SK-N-MC (cell line): Measurements from ENCODE around the gene NFATC1.
A peak's percentile ranks its signal among the peaks of the same experiment; 100 is the strongest.

Experiments used
- EZH2 ChIP-seq: fragments of 200-600 bp; sonication (generic); IDR thresholded peaks from one replicate; pipeline ENCODE4 v1.6.1; 2017; ENCODE audit warnings: antibody characterized with exemption
- POLR2AphosphoS5 ChIP-seq: IDR thresholded peaks from 2 replicates; pipeline ENCODE4 v1.6.1; 2012; ENCODE audit warnings: mild to moderate bottlenecking, low read depth, low read length, borderline replicate concordance

- TF ChIP-seq EZH2 (no peak), POLR2AphosphoS5 (peak; percentile 34)
These were observed 1.8 kb upstream of the NFATC1 start for GRCh38 chr18:79393635-79394533.
